Caco-2 (cell line): ENCODE measurements around the gene CAMK4. TPM values are rescaled to one million over a fixed set of nuclear protein-coding genes. Genes with fewer than 3 reads are reported as not detected.

Source experiments
- BruUV-seq: library from RNA; stranded (reverse); fragments of 400-500 nt; replicated peaks from 2 replicates; lab custom pipeline; 2021; lab: Mats Ljungman, UMichigan
- CTCF ChIA-PET: fragments of 300-600 bp; sonication (Branson Sonifier 250); formaldehyde crosslinking; loops from one replicate; lab custom pipeline; 2022; ENCODE audit warnings: antibody characterized with exemption; lab: Charles Lee
- POLR2A ChIA-PET: fragments of 300-600 bp; sonication (Branson Sonifier 250); formaldehyde crosslinking; loops from one replicate; lab custom pipeline; 2022; ENCODE audit warnings: antibody characterized with exemption; lab: Charles Lee
- DNase-seq, 2 experiments: peaks; one replicate each; pipeline versions ENCODE4 v3.0.0 to v3.0.0-alpha.2; 2020 to 2022
- H3K27me3 ChIP-seq: replicated peaks from 2 replicates; pipeline ENCODE4 v1.6.0; 2011; ENCODE audit warnings: low read length; ENCODE audit not compliant: control insufficient read depth, insufficient read depth
- H3K36me3 ChIP-seq: 2 replicates; pipeline ENCODE4 v1.5.1; 2011; ENCODE audit warnings: low read length; ENCODE audit not compliant: control insufficient read depth, insufficient read depth
- H3K4me1 ChIP-seq: fragments of 250-450 bp; sonication (Bioruptor Pico); 2 replicates; pipeline ENCODE4 v1.5.1; 2020; ENCODE audit warnings: mild to moderate bottlenecking
- H3K4me3 ChIP-seq: 2 replicates; pipeline ENCODE4 v1.5.1; 2011; ENCODE audit warnings: low read depth, mild to moderate bottlenecking, control low read depth, low read length
- H3K9me3 ChIP-seq: fragments of 250-450 bp; sonication (Bioruptor Pico); 2 replicates; pipeline ENCODE4 v1.5.1; 2020; ENCODE audit warnings: mild to moderate bottlenecking, moderate library complexity
- H3K27ac Mint-ChIP-seq: one replicate; pipeline ENCODE4 v1.8.0; 2022; ENCODE audit warnings: mixed read lengths; ENCODE audit not compliant: unreplicated experiment
- H3K27me3 Mint-ChIP-seq: one replicate; pipeline ENCODE4 v1.8.0; 2022; ENCODE audit warnings: mixed read lengths; ENCODE audit not compliant: insufficient read depth, unreplicated experiment
- H3K36me3 Mint-ChIP-seq: one replicate; pipeline ENCODE4 v1.8.0; 2022; ENCODE audit warnings: mild to moderate bottlenecking, mixed read lengths; ENCODE audit not compliant: insufficient read depth, unreplicated experiment
- H3K4me1 Mint-ChIP-seq: one replicate; pipeline ENCODE4 v1.8.0; 2022; ENCODE audit warnings: low read depth, mixed read lengths; ENCODE audit not compliant: unreplicated experiment
- H3K4me3 Mint-ChIP-seq: one replicate; pipeline ENCODE4 v1.8.0; 2022; ENCODE audit warnings: mild to moderate bottlenecking, moderate library complexity, mixed read lengths; ENCODE audit not compliant: unreplicated experiment
- H3K9me3 Mint-ChIP-seq: one replicate; pipeline ENCODE4 v1.8.0; 2022; ENCODE audit warnings: mixed read lengths; ENCODE audit not compliant: unreplicated experiment
- intact Hi-C: fragments of 100-400 bp; cut with micrococcal nuclease; formaldehyde crosslinking; loops from one replicate; pipeline ENCODE4 v1.10.0; 2022; ENCODE audit not compliant: unreplicated experiment
- total RNA-seq: library from RNA; stranded (reverse); gene quantifications from 2 replicates; pipeline ENCODE4 v1.2.3, GENCODE V29; 2022
- TF ChIP-seq, protein P1 (sequence below), 2 experiments: fragments of 200-600 bp in 1 of 2; IDR thresholded peaks; 1 replicate in 1 of 2; 2 replicates in 1 of 2; pipeline versions ENCODE4 v1.5.1 to v1.8.0; 2011 to 2022; ENCODE audit warnings: antibody characterized with exemption in 1 of 2, control low read depth in 1 of 2, inconsistent platforms in 1 of 2, low read depth in 1 of 2, low read length in 1 of 2, mild to moderate bottlenecking in 1 of 2, moderate library complexity in 1 of 2; ENCODE audit not compliant: insufficient read depth in 1 of 2, severe bottlenecking in 1 of 2, unreplicated experiment in 1 of 2

The CAMK4 gene
- total RNA-seq, 1 experiment from 2014 or later, result not detected

DNA sequence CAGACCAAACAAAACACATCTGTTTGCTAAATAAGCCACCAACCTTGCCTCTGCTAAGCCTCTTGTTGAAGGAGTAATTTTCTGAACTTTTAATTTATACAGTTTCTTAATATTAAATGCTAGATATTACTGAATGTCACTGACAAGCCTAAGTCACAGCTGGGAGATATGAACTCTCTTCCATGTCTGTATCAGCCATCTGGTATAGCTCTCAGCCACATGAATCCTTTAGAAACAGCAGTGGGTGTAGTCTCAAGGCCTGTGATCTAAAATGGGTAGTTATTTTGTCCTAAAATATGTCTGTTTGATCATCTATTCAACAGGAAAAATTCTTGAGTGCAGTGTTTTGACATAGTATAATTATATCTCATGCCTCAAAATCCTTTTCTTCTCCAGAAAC is 97.2 kb downstream of the CAMK4 start:
- no peaks in the 10 kb centered on the region for H3K36me3 ChIP-seq
- intact Hi-C loops, result no loop called here
- H3K4me3 Mint-ChIP-seq, result no peak overlapping the region
- CTCF ChIA-PET, result no interaction called here
- H3K4me1 Mint-ChIP-seq, result no peaks in the 10 kb centered on the region
- no peaks in the 10 kb centered on the region for H3K36me3 Mint-ChIP-seq
- no peak overlapping the region for H3K4me3 ChIP-seq
- no peaks in the 10 kb centered on the region for H3K27me3 ChIP-seq
- DNase-seq, result no peak
- POLR2A ChIA-PET, result no interaction called here
- peaks cover 5% of the 10 kb centered on the region for H3K27me3 Mint-ChIP-seq
- BruUV-seq, result no TSS peak
- no peak overlapping the region for H3K27ac Mint-ChIP-seq
- no peaks in the 10 kb centered on the region for H3K9me3 ChIP-seq
- TF ChIP-seq, protein P1, sequence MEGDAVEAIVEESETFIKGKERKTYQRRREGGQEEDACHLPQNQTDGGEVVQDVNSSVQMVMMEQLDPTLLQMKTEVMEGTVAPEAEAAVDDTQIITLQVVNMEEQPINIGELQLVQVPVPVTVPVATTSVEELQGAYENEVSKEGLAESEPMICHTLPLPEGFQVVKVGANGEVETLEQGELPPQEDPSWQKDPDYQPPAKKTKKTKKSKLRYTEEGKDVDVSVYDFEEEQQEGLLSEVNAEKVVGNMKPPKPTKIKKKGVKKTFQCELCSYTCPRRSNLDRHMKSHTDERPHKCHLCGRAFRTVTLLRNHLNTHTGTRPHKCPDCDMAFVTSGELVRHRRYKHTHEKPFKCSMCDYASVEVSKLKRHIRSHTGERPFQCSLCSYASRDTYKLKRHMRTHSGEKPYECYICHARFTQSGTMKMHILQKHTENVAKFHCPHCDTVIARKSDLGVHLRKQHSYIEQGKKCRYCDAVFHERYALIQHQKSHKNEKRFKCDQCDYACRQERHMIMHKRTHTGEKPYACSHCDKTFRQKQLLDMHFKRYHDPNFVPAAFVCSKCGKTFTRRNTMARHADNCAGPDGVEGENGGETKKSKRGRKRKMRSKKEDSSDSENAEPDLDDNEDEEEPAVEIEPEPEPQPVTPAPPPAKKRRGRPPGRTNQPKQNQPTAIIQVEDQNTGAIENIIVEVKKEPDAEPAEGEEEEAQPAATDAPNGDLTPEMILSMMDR (IDR thresholded peaks at IDR 0.05; ENCODE audit: insufficient read depth in 1 of 2, low read depth in 1 of 2, low read length in 1 of 2, severe bottlenecking in 1 of 2, unreplicated experiment in 1 of 2), result no peak
- no peaks in the 10 kb centered on the region for H3K4me1 ChIP-seq
- H3K9me3 Mint-ChIP-seq, result no peaks in the 10 kb centered on the region

DNA sequence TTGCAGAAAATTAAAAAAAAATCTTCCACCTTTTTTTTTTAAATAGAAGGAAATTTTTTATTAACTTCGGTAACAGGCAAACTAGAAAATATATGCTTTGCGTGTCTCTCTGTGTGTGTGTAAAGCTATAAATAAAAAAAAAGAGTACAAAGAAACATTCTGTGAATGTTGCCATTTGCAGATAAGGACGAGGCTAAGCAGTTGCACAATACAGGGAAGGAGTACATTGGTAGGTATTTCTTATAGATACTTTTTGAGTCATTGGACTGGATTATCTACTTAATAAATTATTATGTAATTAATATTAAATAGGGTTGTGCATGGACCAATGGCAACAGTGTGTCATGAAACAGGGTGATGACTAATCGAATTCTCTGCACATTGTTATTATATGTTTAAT is 102.4 kb downstream of the CAMK4 start:
- H3K9me3 ChIP-seq, result no peaks in the 10 kb centered on the region
- Mint-ChIP-seq H3K4me1 (no peaks in the 10 kb centered on the region), H3K36me3 (no peaks in the 10 kb centered on the region), H3K27ac (no peak overlapping the region), H3K4me3 (no peak overlapping the region), H3K27me3 (no peaks in the 10 kb centered on the region), H3K9me3 (no peaks in the 10 kb centered on the region)
- no peak for DNase-seq
- TF ChIP-seq, protein P1 (IDR thresholded peaks at IDR 0.05; ENCODE audit: insufficient read depth in 1 of 2, low read depth in 1 of 2, low read length in 1 of 2, severe bottlenecking in 1 of 2, unreplicated experiment in 1 of 2), result no peak
- intact Hi-C loops, result no loop called here
- ChIA-PET CTCF (no interaction called here), POLR2A (no interaction called here)
- no peaks in the 10 kb centered on the region for H3K4me1 ChIP-seq
- H3K36me3 ChIP-seq, result no peaks in the 10 kb centered on the region
- BruUV-seq, result no TSS peak
- H3K27me3 ChIP-seq, result no peaks in the 10 kb centered on the region
- H3K4me3 ChIP-seq, result no peak overlapping the region

DNA sequence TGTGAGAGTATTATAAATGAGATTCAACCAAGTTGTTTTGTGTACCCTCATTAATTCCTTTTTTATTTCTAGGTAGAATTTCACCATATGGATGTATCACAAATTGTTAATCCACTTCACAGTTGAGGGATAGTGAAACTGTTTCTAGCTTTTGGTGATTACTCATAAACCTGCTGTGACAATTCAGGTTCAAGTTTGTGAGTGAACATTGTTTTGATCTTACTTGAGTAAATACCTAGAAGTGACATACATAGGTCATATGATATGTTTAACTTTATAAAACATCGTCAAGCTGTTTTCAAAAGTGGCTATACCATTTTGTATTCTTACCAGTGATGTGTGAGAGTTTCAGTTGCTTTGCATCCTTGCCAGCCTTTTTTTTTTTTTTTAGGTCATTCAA is 112.9 kb downstream of the CAMK4 start:
- H3K4me3 ChIP-seq, result no peak overlapping the region
- BruUV-seq, result no TSS peak
- H3K4me1 ChIP-seq, result no peaks in the 10 kb centered on the region
- no peak overlapping the region for H3K4me3 Mint-ChIP-seq
- H3K4me1 Mint-ChIP-seq, result no peaks in the 10 kb centered on the region
- no peaks in the 10 kb centered on the region for H3K9me3 Mint-ChIP-seq
- ChIA-PET CTCF (no interaction called here), POLR2A (no interaction called here)
- no peak overlapping the region for H3K27ac Mint-ChIP-seq
- TF ChIP-seq, protein P1 (IDR thresholded peaks at IDR 0.05; ENCODE audit: insufficient read depth in 1 of 2, low read depth in 1 of 2, low read length in 1 of 2, severe bottlenecking in 1 of 2, unreplicated experiment in 1 of 2), result no peak
- H3K27me3 ChIP-seq, result no peaks in the 10 kb centered on the region
- H3K36me3 ChIP-seq, result no peaks in the 10 kb centered on the region
- intact Hi-C loops, result no loop called here
- DNase-seq, result no peak
- H3K36me3 Mint-ChIP-seq, result no peaks in the 10 kb centered on the region
- no peaks in the 10 kb centered on the region for H3K9me3 ChIP-seq
- H3K27me3 Mint-ChIP-seq, result peaks cover 6% of the 10 kb centered on the region
